Heart left ventricle (tissue), 13 donors: Measurements from ENCODE around the gene TMTC2.

Source experiments
- POLR2A ChIP-seq, 2 donors: fragments of 450-650 bp; IDR thresholded peaks; one replicate each; pipeline ENCODE4 v1.6.1; 2017; ENCODE audit warnings: antibody characterized with exemption in 2 of 2, mild to moderate bottlenecking in 2 of 2, moderate library complexity in 2 of 2
- TF ChIP-seq, protein P1 (sequence below), 12 donors: fragments of 200-600 bp; sonication (generic) in 4 of 12; IDR thresholded peaks; one replicate each; pipeline versions ENCODE4 v1.5.0 to v1.8.0; 2018 to 2022; ENCODE audit warnings: antibody characterized with exemption in 12 of 12, mild to moderate bottlenecking in 5 of 12
- donor health status: ischemic (EF 13 %, LVEDD 7.1; RV severe dilation, severe dysfunction).
- donor health status: DM: no; HTN: yes; CAD: no.
- donor health status: DM: no; HTN: no; CAD: no.
- donor health status: ischemic (EF 25% LVEDD 6.9; RV normal size, moderate dysfunction).
- donor health status: ischemic (EF 25% LVEDD 5.7; RV mildly dilated, moderate dysfunction).
- donor health status: ischemic (EF 35%, LVEDD 5.7; RV mildly dilated, moderate dysfunction).
- donor health status: nonischemic (EF 11% LVEDD 7.7; RV severe dilation, severe dysfunction).
- donor health status: DM: yes; HTN: yes; CAD: no.
- donor health status: PGD.
- donor health status: ischemic (EF 29% LVEDD 5.4; RV normal size, mild dysfunction).
- donor health status: nonischemic (EF 23%, LVEDD 6.1; RV moderate dilation, normal function).

GRCh38 chr12:82970614-82971013 is 283.9 kb downstream of the TMTC2 start:
- TF ChIP-seq, protein P1, sequence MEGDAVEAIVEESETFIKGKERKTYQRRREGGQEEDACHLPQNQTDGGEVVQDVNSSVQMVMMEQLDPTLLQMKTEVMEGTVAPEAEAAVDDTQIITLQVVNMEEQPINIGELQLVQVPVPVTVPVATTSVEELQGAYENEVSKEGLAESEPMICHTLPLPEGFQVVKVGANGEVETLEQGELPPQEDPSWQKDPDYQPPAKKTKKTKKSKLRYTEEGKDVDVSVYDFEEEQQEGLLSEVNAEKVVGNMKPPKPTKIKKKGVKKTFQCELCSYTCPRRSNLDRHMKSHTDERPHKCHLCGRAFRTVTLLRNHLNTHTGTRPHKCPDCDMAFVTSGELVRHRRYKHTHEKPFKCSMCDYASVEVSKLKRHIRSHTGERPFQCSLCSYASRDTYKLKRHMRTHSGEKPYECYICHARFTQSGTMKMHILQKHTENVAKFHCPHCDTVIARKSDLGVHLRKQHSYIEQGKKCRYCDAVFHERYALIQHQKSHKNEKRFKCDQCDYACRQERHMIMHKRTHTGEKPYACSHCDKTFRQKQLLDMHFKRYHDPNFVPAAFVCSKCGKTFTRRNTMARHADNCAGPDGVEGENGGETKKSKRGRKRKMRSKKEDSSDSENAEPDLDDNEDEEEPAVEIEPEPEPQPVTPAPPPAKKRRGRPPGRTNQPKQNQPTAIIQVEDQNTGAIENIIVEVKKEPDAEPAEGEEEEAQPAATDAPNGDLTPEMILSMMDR (IDR thresholded peaks at IDR 0.05), result no peak
- no peak for TF ChIP-seq POLR2A (IDR thresholded peaks at IDR 0.05)
